HFFc6 (cell line): ENCODE results near the gene CMTM8. TPM values are rescaled to one million over a fixed set of nuclear protein-coding genes. Genes with fewer than 3 reads are reported as not detected.

Experiments used
- DNase-seq: peaks from one replicate; pipeline ENCODE4 v3.0.0-alpha.2; 2018
- H3K27ac Mint-ChIP-seq: 2 replicates; pipeline ENCODE4 v1.8.0; 2020; ENCODE audit warnings: mild to moderate bottlenecking, mixed read lengths
- H3K27me3 Mint-ChIP-seq: 2 replicates; pipeline ENCODE4 v1.8.0; 2021; ENCODE audit warnings: mild to moderate bottlenecking, moderate library complexity, mixed read lengths; ENCODE audit not compliant: insufficient read depth
- H3K36me3 Mint-ChIP-seq: 2 replicates; pipeline ENCODE4 v1.8.0; 2021; ENCODE audit warnings: low read depth, mixed read lengths
- H3K4me1 Mint-ChIP-seq: 2 replicates; pipeline ENCODE4 v1.8.0; 2020; ENCODE audit warnings: low read depth, mixed read lengths
- H3K4me3 Mint-ChIP-seq: 2 replicates; pipeline ENCODE4 v1.8.0; 2020; ENCODE audit warnings: mild to moderate bottlenecking, moderate library complexity, mixed read lengths
- H3K9me3 Mint-ChIP-seq: 2 replicates; pipeline ENCODE4 v1.8.0; 2020; ENCODE audit warnings: mild to moderate bottlenecking, mixed read lengths
- total RNA-seq, 6 experiments: library from RNA; stranded (reverse); fragmentation: NEBNext Ultra II Directional; extraction: Animal tissue kit (Norgen Biotek cat#: 25700); gene quantifications; 2 replicates in 1 of 6; 3 replicates in 5 of 6; pipeline ENCODE4 v1.2.3, GENCODE V29; 2021
- TF ChIP-seq, protein P1 (sequence below): fragments of 200-600 bp; sonication (generic); IDR thresholded peaks from 2 replicates; pipeline ENCODE4 v1.5.0; 2021; ENCODE audit warnings: antibody characterized with exemption, mild to moderate bottlenecking

The CMTM8 gene
- total RNA-seq, 6 experiments from 2014 or later: not detected

DNA sequence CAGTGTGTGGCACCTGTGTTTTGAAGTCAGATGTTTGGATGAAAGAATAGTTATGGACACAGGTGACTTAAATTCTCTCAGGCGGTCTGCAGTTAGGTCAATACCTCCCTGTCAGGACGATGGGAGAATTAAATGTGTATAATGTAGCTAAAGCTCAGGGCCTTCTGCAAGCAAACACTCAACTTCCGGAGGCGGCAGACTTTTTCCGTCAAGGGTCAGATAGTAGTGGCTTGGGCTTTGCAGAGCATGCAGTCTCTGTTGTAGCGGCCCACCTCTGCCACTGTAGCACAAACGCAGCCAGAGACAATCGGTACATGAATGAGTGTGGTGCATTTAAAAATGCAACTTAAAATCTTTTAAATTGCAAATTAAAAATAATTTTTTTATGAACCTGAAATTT, 47.4 kb downstream of the CMTM8 start:
- Mint-ChIP-seq H3K4me3 (no peak overlapping the region), H3K36me3 (no peaks in the 10 kb centered on the region), H3K27ac (no peak overlapping the region), H3K4me1 (no peaks in the 10 kb centered on the region), H3K9me3 (no peaks in the 10 kb centered on the region), H3K27me3 (peaks cover 38% of the 10 kb centered on the region)
- DNase-seq: no peak
- TF ChIP-seq, protein P1, sequence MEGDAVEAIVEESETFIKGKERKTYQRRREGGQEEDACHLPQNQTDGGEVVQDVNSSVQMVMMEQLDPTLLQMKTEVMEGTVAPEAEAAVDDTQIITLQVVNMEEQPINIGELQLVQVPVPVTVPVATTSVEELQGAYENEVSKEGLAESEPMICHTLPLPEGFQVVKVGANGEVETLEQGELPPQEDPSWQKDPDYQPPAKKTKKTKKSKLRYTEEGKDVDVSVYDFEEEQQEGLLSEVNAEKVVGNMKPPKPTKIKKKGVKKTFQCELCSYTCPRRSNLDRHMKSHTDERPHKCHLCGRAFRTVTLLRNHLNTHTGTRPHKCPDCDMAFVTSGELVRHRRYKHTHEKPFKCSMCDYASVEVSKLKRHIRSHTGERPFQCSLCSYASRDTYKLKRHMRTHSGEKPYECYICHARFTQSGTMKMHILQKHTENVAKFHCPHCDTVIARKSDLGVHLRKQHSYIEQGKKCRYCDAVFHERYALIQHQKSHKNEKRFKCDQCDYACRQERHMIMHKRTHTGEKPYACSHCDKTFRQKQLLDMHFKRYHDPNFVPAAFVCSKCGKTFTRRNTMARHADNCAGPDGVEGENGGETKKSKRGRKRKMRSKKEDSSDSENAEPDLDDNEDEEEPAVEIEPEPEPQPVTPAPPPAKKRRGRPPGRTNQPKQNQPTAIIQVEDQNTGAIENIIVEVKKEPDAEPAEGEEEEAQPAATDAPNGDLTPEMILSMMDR: no peak

DNA sequence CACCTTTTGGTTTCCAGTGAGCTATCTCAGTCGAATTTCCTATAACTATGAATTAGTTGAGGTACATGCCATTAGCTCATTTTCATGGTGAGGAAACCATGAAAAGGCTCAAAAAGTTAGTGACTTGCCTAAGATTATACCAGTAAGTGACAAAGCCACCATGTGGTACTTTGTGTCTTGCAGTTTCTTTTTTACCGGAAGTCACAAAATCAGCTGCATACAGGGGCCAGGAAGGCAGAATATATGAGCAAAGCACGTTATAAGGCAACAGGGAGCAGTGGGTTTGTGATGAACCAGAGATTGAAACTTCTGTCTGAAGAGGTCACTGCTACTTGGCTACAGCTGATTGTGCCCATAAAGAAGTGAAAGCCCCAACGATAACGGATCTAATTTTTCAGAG, 50.3 kb downstream of the CMTM8 start:
- Mint-ChIP-seq H3K4me1 (no peaks in the 10 kb centered on the region), H3K9me3 (no peaks in the 10 kb centered on the region), H3K27me3 (peaks cover 34% of the 10 kb centered on the region), H3K27ac (no peak overlapping the region), H3K4me3 (no peak overlapping the region), H3K36me3 (no peaks in the 10 kb centered on the region)
- TF ChIP-seq, protein P1: no peak
- no peak for DNase-seq

DNA sequence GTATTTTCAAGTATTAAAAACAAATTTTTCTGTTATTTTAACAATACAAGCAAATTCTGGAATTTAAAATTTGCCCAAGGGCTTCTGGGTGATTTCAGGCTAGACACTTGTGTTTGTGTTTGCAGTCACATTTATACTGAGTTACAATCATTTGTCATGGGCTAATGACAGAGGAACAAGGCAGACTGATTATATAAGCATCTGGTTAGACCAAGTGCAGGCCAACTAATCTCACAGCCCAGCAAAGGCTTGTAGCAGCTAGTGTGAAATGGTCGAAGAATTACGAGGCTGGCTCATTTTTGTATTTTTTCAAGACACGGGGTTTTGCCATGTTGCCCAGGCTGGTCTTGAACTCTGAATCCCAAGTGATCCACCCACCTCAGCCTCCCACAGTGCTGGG, 52.1 kb downstream of the CMTM8 start:
- TF ChIP-seq, protein P1: no peak
- H3K36me3 Mint-ChIP-seq: no peaks in the 10 kb centered on the region
- no peak overlapping the region for H3K27ac Mint-ChIP-seq
- no peaks in the 10 kb centered on the region for H3K4me1 Mint-ChIP-seq
- DNase-seq: no peak
- no peak overlapping the region for H3K4me3 Mint-ChIP-seq
- peaks cover 32% of the 10 kb centered on the region for H3K27me3 Mint-ChIP-seq
- H3K9me3 Mint-ChIP-seq: no peaks in the 10 kb centered on the region

DNA sequence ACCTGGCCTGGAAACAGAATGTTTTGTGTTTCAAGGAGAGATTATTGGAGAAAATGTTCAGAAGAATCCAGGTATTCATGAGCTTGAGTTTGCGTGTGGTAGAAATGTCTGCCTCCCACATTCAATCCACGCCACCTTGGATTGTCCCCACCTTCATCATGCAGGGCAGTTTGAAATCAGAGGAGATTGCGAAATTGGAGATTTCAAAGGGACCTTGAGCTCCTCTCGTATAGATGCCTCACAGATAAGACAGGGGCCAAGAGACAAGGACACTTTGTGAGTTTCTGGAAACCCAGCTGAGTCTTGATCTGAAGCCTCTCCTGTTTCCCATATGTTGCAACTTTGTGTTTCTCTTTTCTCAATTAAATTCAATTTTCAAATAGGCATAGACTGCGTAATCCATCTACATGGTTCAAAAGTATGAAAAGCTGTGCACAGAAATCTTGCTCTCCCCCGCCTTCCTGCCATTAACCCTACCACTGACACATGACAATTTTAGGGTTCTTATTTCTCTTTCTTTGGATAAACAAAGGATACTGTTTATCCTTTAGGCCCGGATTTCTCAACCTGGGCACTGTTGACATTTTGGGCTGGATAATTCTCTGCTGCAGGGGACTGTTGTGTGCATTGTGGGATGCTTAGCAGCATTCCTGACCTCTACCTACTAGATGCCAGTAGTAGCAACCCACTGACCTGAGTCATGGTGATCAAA, 53.8 kb downstream of the CMTM8 start:
- DNase-seq: no peak
- no peaks in the 10 kb centered on the region for H3K36me3 Mint-ChIP-seq
- peaks cover 23% of the 10 kb centered on the region for H3K27me3 Mint-ChIP-seq
- no peak overlapping the region for H3K27ac Mint-ChIP-seq
- TF ChIP-seq, protein P1: no peak
- no peaks in the 10 kb centered on the region for H3K4me1 Mint-ChIP-seq
- no peaks in the 10 kb centered on the region for H3K9me3 Mint-ChIP-seq
- no peak overlapping the region for H3K4me3 Mint-ChIP-seq

DNA sequence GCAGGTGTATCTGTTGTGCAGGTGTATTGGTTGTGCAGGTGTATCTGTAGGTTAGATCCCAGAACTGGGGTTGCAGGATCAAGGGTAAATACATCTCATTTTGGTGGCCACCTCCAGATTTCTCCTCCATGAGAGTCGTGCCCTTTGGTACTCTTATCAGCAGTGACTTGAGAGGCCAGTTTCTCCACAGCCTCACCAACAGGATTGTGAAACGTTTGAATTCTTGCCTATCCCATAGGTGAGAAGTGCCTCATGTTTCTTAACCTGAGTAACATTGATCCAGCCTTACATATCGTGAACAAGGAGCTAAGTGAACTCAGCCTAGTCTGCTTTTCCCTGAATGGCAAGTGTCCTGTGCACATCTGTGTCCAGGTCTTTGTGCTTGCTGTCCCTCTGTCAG, 55.4 kb downstream of the CMTM8 start:
- no peaks in the 10 kb centered on the region for H3K9me3 Mint-ChIP-seq

More for the DNA sequence above, 55.4 kb downstream of the CMTM8 start:
- Mint-ChIP-seq H3K4me1 (no peaks in the 10 kb centered on the region), H3K36me3 (no peaks in the 10 kb centered on the region), H3K27me3 (peaks cover 20% of the 10 kb centered on the region), H3K27ac (no peak overlapping the region), H3K4me3 (no peak overlapping the region)
- TF ChIP-seq, protein P1: no peak
- no peak for DNase-seq
